ENCODE data around the gene CEP128. TPM values are rescaled to one million over a fixed set of nuclear protein-coding genes. Genes with fewer than 3 reads are reported as not detected.

The CEP128 gene
- total RNA-seq, 1 experiment from 2014 or later = 29.3 TPM

- POLR2A ChIA-PET (ENCODE audit: unreplicated experiment) = no interaction called here
- H3K4me2 ChIP-seq = no peak overlapping the region
These were observed 281.8 kb downstream of the CEP128 start for GRCh38 chr14:80659783-80660182.

GRCh38 chr14:80658733-80659132 lies 282.8 kb downstream of the CEP128 start:
- Histone ChIP-seq H3K79me2 (ENCODE audit: low read depth) (no peaks in the 10 kb centered on the region), H3K4me1 (replicated peaks; ENCODE audit: insufficient read depth) (no peaks in the 10 kb centered on the region), H3F3A (ENCODE audit: insufficient read depth, low read depth) (peaks cover 3% of the 10 kb centered on the region; the same call in 1 of the 2 replicates), H3K9me3 (ENCODE audit: insufficient read depth, low read depth) (no peaks in the 10 kb centered on the region; the same call in 1 of the 2 replicates), H3K27me3 (ENCODE audit: insufficient read depth, low read depth) (no peaks in the 10 kb centered on the region), H3K9me2 (ENCODE audit: insufficient read depth) (no peaks in the 10 kb centered on the region), H3K4me2 (no peak overlapping the region), H2AFZ (no peak overlapping the region), H4K20me1 (ENCODE audit: insufficient read depth) (no peaks in the 10 kb centered on the region), H3K27ac (no peak overlapping the region), H3K4me3 (no peak overlapping the region), H3K36me3 (ENCODE audit: low read depth) (no peaks in the 10 kb centered on the region)
- TF ChIP-seq EZH2 (IDR thresholded peaks at IDR 0.05; ENCODE audit: low read depth) = no peak
- TF ChIP-seq CTCF (conservative IDR thresholded peaks at IDR 0.05) = no peak
- ChIA-PET POLR2A (ENCODE audit: unreplicated experiment) (no interaction called here), CTCF (no interaction called here)
- no TSS peak for BruUV-seq (replicated peaks)
- DNase-seq = no peak
- intact Hi-C loops (cut with micrococcal nuclease; ENCODE audit: unreplicated experiment) = no loop called here

More at GRCh38 chr14:80659783-80660182, 281.8 kb downstream of the CEP128 start:
- Histone ChIP-seq H3K79me2 (ENCODE audit: low read depth) (no peaks in the 10 kb centered on the region), H3K4me3 (no peak overlapping the region), H3K9me3 (ENCODE audit: insufficient read depth, low read depth) (no peaks in the 10 kb centered on the region; the same call in 1 of the 2 replicates), H3K4me1 (replicated peaks; ENCODE audit: insufficient read depth) (no peaks in the 10 kb centered on the region), H2AFZ (no peak overlapping the region), H3K27ac (no peak overlapping the region), H3K36me3 (ENCODE audit: low read depth) (no peaks in the 10 kb centered on the region), H3K27me3 (ENCODE audit: insufficient read depth, low read depth) (no peaks in the 10 kb centered on the region), H3F3A (ENCODE audit: insufficient read depth, low read depth) (no peaks in the 10 kb centered on the region), H4K20me1 (ENCODE audit: insufficient read depth) (no peaks in the 10 kb centered on the region), H3K9me2 (ENCODE audit: insufficient read depth) (no peaks in the 10 kb centered on the region)
- DNase-seq = no peak
- no peak for TF ChIP-seq EZH2 (IDR thresholded peaks at IDR 0.05; ENCODE audit: low read depth)
- TF ChIP-seq CTCF (conservative IDR thresholded peaks at IDR 0.05) = no peak
- intact Hi-C loops (cut with micrococcal nuclease; ENCODE audit: unreplicated experiment) = no loop called here
- BruUV-seq (replicated peaks) = no TSS peak
- CTCF ChIA-PET = no interaction called here

- ChIA-PET POLR2A (ENCODE audit: unreplicated experiment) (no interaction called here), CTCF (no interaction called here)
- no peak overlapping the region for H3K27ac ChIP-seq
- H3K79me2 ChIP-seq (ENCODE audit: low read depth) = no peaks in the 10 kb centered on the region
- H3K4me2 ChIP-seq = no peak overlapping the region
- peaks cover 3% of the 10 kb centered on the region; the same call in 1 of the 2 replicates for H3F3A ChIP-seq (ENCODE audit: insufficient read depth, low read depth)
- H3K36me3 ChIP-seq (ENCODE audit: low read depth) = no peaks in the 10 kb centered on the region
- intact Hi-C loops (cut with micrococcal nuclease; ENCODE audit: unreplicated experiment) = no loop called here
- no peak for TF ChIP-seq EZH2 (IDR thresholded peaks at IDR 0.05; ENCODE audit: low read depth)
- no peak for TF ChIP-seq CTCF (conservative IDR thresholded peaks at IDR 0.05)
- no peak overlapping the region for H3K4me3 ChIP-seq
- H3K9me3 ChIP-seq (ENCODE audit: insufficient read depth, low read depth) = no peaks in the 10 kb centered on the region; the same call in 1 of the 2 replicates
- H3K9me2 ChIP-seq (ENCODE audit: insufficient read depth) = no peaks in the 10 kb centered on the region
- H2AFZ ChIP-seq = no peak overlapping the region
- no peaks in the 10 kb centered on the region for H4K20me1 ChIP-seq (ENCODE audit: insufficient read depth)
- no peak for DNase-seq
- no peaks in the 10 kb centered on the region for H3K4me1 ChIP-seq (replicated peaks; ENCODE audit: insufficient read depth)
- H3K27me3 ChIP-seq (ENCODE audit: insufficient read depth, low read depth) = no peaks in the 10 kb centered on the region
- BruUV-seq (replicated peaks) = no TSS peak
These were observed 283.4 kb downstream of the CEP128 start for GRCh38 chr14:80658155-80658554.

Measured in PC-9 (cell line).